Right ventricle myocardium superior (tissue), 1 donor: ENCODE measurements around the gene TENT4B. TPM values are rescaled to one million over a fixed set of nuclear protein-coding genes. Genes with fewer than 3 reads are reported as not detected.

Experiments used
- ATAC-seq: fragments of 200-7000 bp; cut with Tn5 transposase; one replicate; pipeline ENCODE4 v1.9.1; 2020; ENCODE audit warnings: mild to moderate bottlenecking; ENCODE audit not compliant: poor library complexity
- DNase-seq: peaks from one replicate; pipeline ENCODE4 v3.0.0-alpha.2; 2020
- intact Hi-C: fragments of 100-400 bp; cut with DNase I; formaldehyde crosslinking; loops from one replicate; pipeline ENCODE4 v1.11.2; 2022
- total RNA-seq: library from RNA; stranded (reverse); fragmentation: NEBNext Ultra II Directional; extraction: Animal tissue kit (Norgen Biotek cat#: 25700); gene quantifications from one replicate; pipeline ENCODE4 v1.2.1, GENCODE V29; 2021
- donor health status: DM: no; HTN: yes; CAD: no; lungs with severe emphysema.

The TENT4B gene
- total RNA-seq, 1 donor from 2014 or later: 7.7 TPM

GRCh38 chr16:50246299-50247122, 93.4 kb downstream of the TENT4B start:
- DNase-seq: no peak
- ATAC-seq: peak; percentile 8
- intact Hi-C loops: loop anchor here (10.0 kb wide), 1 partner anchor 108 kb away; no protein-coding TSS in a partner anchor

GRCh38 chr16:50247123-50247905, 94.2 kb downstream of the TENT4B start:
- ATAC-seq (no peak), DNase-seq (no peak)
- intact Hi-C loops: loop anchor here (10.0 kb wide), 1 partner anchor 107 kb away; no protein-coding TSS in a partner anchor

- intact Hi-C loops: loop anchor here (10.0 kb wide), 1 partner anchor 107 kb away; no protein-coding TSS in a partner anchor
- DNase-seq: no peak
- no peak for ATAC-seq
Measured at GRCh38 chr16:50247906-50248608, 95.0 kb downstream of the TENT4B start.

- intact Hi-C loops: loop anchor here (10.0 kb wide), 1 partner anchor 106 kb away; no protein-coding TSS in a partner anchor
- DNase-seq (no peak), ATAC-seq (no peak)
Measured at GRCh38 chr16:50248845-50249244, 95.7 kb downstream of the TENT4B start.

GRCh38 chr16:50251375-50252081, 98.4 kb downstream of the TENT4B start:
- intact Hi-C loops: no loop called here
- DNase-seq: no peak
- ATAC-seq: no peak

- ATAC-seq (peak; percentile 24), DNase-seq (no peak)
- intact Hi-C loops: no loop called here
Measured at GRCh38 chr16:50252082-50252611, 99.0 kb downstream of the TENT4B start.

- DNase-seq (no peak), ATAC-seq (peak; percentile 36)
- intact Hi-C loops: no loop called here
Measured at GRCh38 chr16:50252874-50253513, 99.9 kb downstream of the TENT4B start.

- no peak for DNase-seq
- intact Hi-C loops: no loop called here
- no peak for ATAC-seq
Measured at GRCh38 chr16:50253514-50253910, 100.4 kb downstream of the TENT4B start.

GRCh38 chr16:50254072-50254471, 101.0 kb downstream of the TENT4B start:
- DNase-seq (no peak), ATAC-seq (no peak)
- intact Hi-C loops: no loop called here

GRCh38 chr16:50255538-50255937, 102.4 kb downstream of the TENT4B start:
- intact Hi-C loops: no loop called here
- no peak for DNase-seq
- ATAC-seq: no peak

GRCh38 chr16:50256604-50257003, 103.5 kb downstream of the TENT4B start:
- no peak for ATAC-seq

GRCh38 chr16:50257876-50258275, 104.8 kb downstream of the TENT4B start:
- no peak for DNase-seq
- intact Hi-C loops: no loop called here
- no peak for ATAC-seq

More at GRCh38 chr16:50256604-50257003, 103.5 kb downstream of the TENT4B start:
- no peak for DNase-seq
- intact Hi-C loops: no loop called here

- ATAC-seq: peak; percentile 92
- intact Hi-C loops: no loop called here
- peak; percentile 81 for DNase-seq
Measured at GRCh38 chr16:50259334-50260205, 106.5 kb downstream of the TENT4B start.

GRCh38 chr16:50260206-50261159, 107.4 kb downstream of the TENT4B start:
- intact Hi-C loops: no loop called here
- DNase-seq: no peak
- no peak for ATAC-seq

GRCh38 chr16:50261160-50261706, 108.1 kb downstream of the TENT4B start:
- intact Hi-C loops: no loop called here
- ATAC-seq (no peak), DNase-seq (no peak)
